Ramos (cell line): ENCODE measurements around the gene EVPL.
"Not testable (repeated sequence)": the region's sequence is repeated elsewhere in the genome, so short reads cannot be mapped to it uniquely, and the experiment has no call there.

ENCODE experiments used
- in situ Hi-C: fragments of 300-500 bp; cut with MboI; formaldehyde crosslinking; loops from one replicate; pipeline ENCODE4 v1.14.3; 2022; ENCODE audit warnings: low sequenced_read_pairs; ENCODE audit not compliant: unreplicated experiment

EVPL gene

GRCh38 chr17:76027159-76027839, at the start of gene EVPL:
Gene EVPL, minus strand, starts transcription at chr17:76027306. Its CDS starts 108 bp downstream, at chr17:76027198.
- in situ Hi-C loops = no loop called here

- in situ Hi-C loops = no loop called here
Measured at GRCh38 chr17:76076146-76076764, 49.1 kb upstream of the EVPL start.

GRCh38 chr17:76075364-76076145, 48.4 kb upstream of the EVPL start:
- in situ Hi-C loops = no loop called here

GRCh38 chr17:76074390-76075363, 47.6 kb upstream of the EVPL start, which contains the start of gene GALR2:
Gene GALR2, plus strand, starts transcription at chr17:76074781. Its CDS starts 103 bp downstream, at chr17:76074884.
- in situ Hi-C loops = no loop called here

GRCh38 chr17:76072148-76072858, 45.2 kb upstream of the EVPL start, which contains the start of gene SRP68:
Gene SRP68, minus strand, starts transcription at chr17:76072517. Its CDS starts 26 bp downstream, at chr17:76072491.
- in situ Hi-C loops = no loop called here

- in situ Hi-C loops = no loop called here
Measured at GRCh38 chr17:76071531-76072147, 44.5 kb upstream of the EVPL start.

GRCh38 chr17:76065775-76066174, 38.7 kb upstream of the EVPL start:
- in situ Hi-C loops = no loop called here

GRCh38 chr17:76063875-76064546, 36.9 kb upstream of the EVPL start:
- in situ Hi-C loops = no loop called here

GRCh38 chr17:76058264-76058663, 31.2 kb upstream of the EVPL start:
- in situ Hi-C loops = not testable (repeated sequence)

GRCh38 chr17:76056882-76057281, 29.8 kb upstream of the EVPL start:
- in situ Hi-C loops = no loop called here

- in situ Hi-C loops = no loop called here
Measured at GRCh38 chr17:76054112-76054476, 27.0 kb upstream of the EVPL start.

GRCh38 chr17:76053246-76054111, 26.4 kb upstream of the EVPL start:
- in situ Hi-C loops = no loop called here

- in situ Hi-C loops = no loop called here
Measured at GRCh38 chr17:76051561-76051960, 24.5 kb upstream of the EVPL start.

GRCh38 chr17:76050538-76051467, 23.7 kb upstream of the EVPL start:
- in situ Hi-C loops = no loop called here

- in situ Hi-C loops = no loop called here
Measured at GRCh38 chr17:76049836-76050537, 22.9 kb upstream of the EVPL start.

GRCh38 chr17:76049239-76049638, 22.1 kb upstream of the EVPL start:
- in situ Hi-C loops = no loop called here
